ENCODE results near the gene UNC5A. TPM values are rescaled to one million over a fixed set of nuclear protein-coding genes. Genes with fewer than 3 reads are reported as not detected.

The UNC5A gene
- total RNA-seq, 1 experiment from 2014 or later, result 10.1 TPM

GRCh38 chr5:176761755-176762154 is 48.6 kb upstream of the UNC5A start:
- no peak for ATAC-seq
- POLR2A ChIA-PET, result no interaction called here
- intact Hi-C loops (cut with micrococcal nuclease), result no loop called here

More at GRCh38 chr5:176761755-176762154, 48.6 kb upstream of the UNC5A start:
- no peak for TF ChIP-seq TCF7L2 (IDR thresholded peaks at IDR 0.05; ENCODE audit: borderline replicate concordance, extremely low read depth, insufficient read depth, insufficient read length)
- no peak for TF ChIP-seq SIN3A (IDR thresholded peaks at IDR 0.05; ENCODE audit: low read depth)
- TF ChIP-seq CTCF (IDR thresholded peaks at IDR 0.05 in 2 of 3, conservative IDR thresholded peaks at IDR 0.05 in 1 of 3; ENCODE audit: borderline replicate concordance in 1 of 3, insufficient read depth in 1 of 3, low read depth in 2 of 3, low read length in 2 of 3), result no peak
- TF ChIP-seq SP1 (IDR thresholded peaks at IDR 0.05; ENCODE audit: low read depth), result no peak
- no peak for TF ChIP-seq JUND (IDR thresholded peaks at IDR 0.05)
- TF ChIP-seq CEBPB (IDR thresholded peaks at IDR 0.05; ENCODE audit: low read depth), result no peak
- TF ChIP-seq ZNF274 (IDR thresholded peaks at IDR 0.05; ENCODE audit: low read depth, low read length), result no peak
- no peak for TF ChIP-seq POLR2A (IDR thresholded peaks at IDR 0.05; ENCODE audit: borderline replicate concordance, extremely low read depth, insufficient read depth, insufficient read length)
- Histone ChIP-seq H3K4me2 (ENCODE audit: low read length) (no peak overlapping the region), H3K9me2 (ENCODE audit: insufficient read depth) (no peaks in the 10 kb centered on the region), H3K36me3 (ENCODE audit: control insufficient read depth in 1 of 2, insufficient read depth in 2 of 2, low read length in 2 of 2) (no peaks in the 10 kb centered on the region), H3K79me2 (ENCODE audit: insufficient read depth, low read length) (no peaks in the 10 kb centered on the region), H3K27me3 (ENCODE audit: insufficient read depth, low read length) (no peaks in the 10 kb centered on the region; the same call in 1 of the 2 replicates), H3K4me1 (ENCODE audit: control insufficient read depth in 1 of 2, insufficient read depth in 2 of 2, low read length in 2 of 2) (no peaks in the 10 kb centered on the region), H3K9ac (ENCODE audit: low read length) (no peak overlapping the region), H3K4me3 (replicated peaks in 1 of 2; ENCODE audit: low read depth in 1 of 2, low read length in 2 of 2) (no peak overlapping the region), H3K9me3 (ENCODE audit: control insufficient read depth in 1 of 2, insufficient read depth in 1 of 2, low read depth in 1 of 2, low read length in 2 of 2) (no peaks in the 10 kb centered on the region), H3K27ac (ENCODE audit: low read depth, low read length) (no peak overlapping the region), H2AFZ (ENCODE audit: low read depth, low read length, poor library complexity, severe bottlenecking) (no peak overlapping the region), H4K20me1 (ENCODE audit: insufficient read depth) (no peaks in the 10 kb centered on the region)
- no peak for DNase-seq (ENCODE audit: low read depth, low spot score)
- ChIA-PET RAD21 (ENCODE audit: low non-redundant PET in 1 of 2, low total read pairs in 2 of 2, uncharacterized antibody in 2 of 2, unreplicated experiment in 2 of 2) (no interaction called here), CTCF (interaction anchor here (1.1 kb wide), 1 partner anchor 17 kb away, joined by 5 read pairs; no protein-coding TSS in a partner anchor)
- no TSS peak for BruUV-seq (replicated peaks)
